Gastroesophageal sphincter (tissue), 3 donors: ENCODE results near the gene PKHD1.

Experiments
- CTCF ChIP-seq, 4 experiments: fragments of 200-600 bp in 2 of 4; fragments of 450-650 bp in 2 of 4; sonication (generic) in 1 of 4; IDR thresholded peaks; one replicate each; pipeline ENCODE4 v1.5.1; 2017 to 2019; ENCODE audit warnings: antibody characterized with exemption in 4 of 4, mild to moderate bottlenecking in 2 of 4, moderate library complexity in 2 of 4
- POLR2A ChIP-seq, 2 donors: fragments of 450-650 bp; IDR thresholded peaks; one replicate each; pipeline ENCODE4 v1.6.1; 2017; ENCODE audit warnings: antibody characterized with exemption in 2 of 2, mild to moderate bottlenecking in 2 of 2, moderate library complexity in 1 of 2
- POLR2AphosphoS5 ChIP-seq: sonication (generic); formaldehyde crosslinking; IDR thresholded peaks from one replicate; pipeline ENCODE4 v1.6.1; 2017; ENCODE audit warnings: antibody characterized with exemption

GRCh38 chr6:51854876-51855275, 232.5 kb downstream of the PKHD1 start:
- TF ChIP-seq CTCF (IDR thresholded peaks at IDR 0.05) (no peak), POLR2A (IDR thresholded peaks at IDR 0.05) (no peak), POLR2AphosphoS5 (no peak)
